Nephron progenitor cell (in vitro differentiated cells): ENCODE data around the gene LECT2.

Source experiments
- DNase-seq: peaks from one replicate; pipeline ENCODE4 v3.0.0; 2021
- H3K27ac Mint-ChIP-seq: 2 replicates; pipeline ENCODE4 v1.8.0; 2021; ENCODE audit warnings: mild to moderate bottlenecking, moderate library complexity, mixed read lengths
- H3K27me3 Mint-ChIP-seq: 2 replicates; pipeline ENCODE4 v1.8.0; 2021; ENCODE audit warnings: mild to moderate bottlenecking, low read depth, mixed read lengths; ENCODE audit not compliant: poor library complexity
- H3K36me3 Mint-ChIP-seq: 2 replicates; pipeline ENCODE4 v1.8.0; 2021; ENCODE audit warnings: low read depth, mixed read lengths
- H3K4me1 Mint-ChIP-seq: 2 replicates; pipeline ENCODE4 v1.8.0; 2021; ENCODE audit warnings: mixed read lengths
- H3K4me3 Mint-ChIP-seq: 2 replicates; pipeline ENCODE4 v1.8.0; 2021; ENCODE audit warnings: mild to moderate bottlenecking, moderate library complexity, mixed read lengths
- H3K9me3 Mint-ChIP-seq: 2 replicates; pipeline ENCODE4 v1.8.0; 2021; ENCODE audit warnings: mild to moderate bottlenecking, moderate library complexity, mixed read lengths
- CTCF ChIP-seq: fragments of 200-600 bp; sonication (generic); IDR thresholded peaks from 2 replicates; pipeline ENCODE4 v1.5.0; 2021; ENCODE audit warnings: antibody characterized with exemption

The LECT2 gene

GRCh38 chr5:135977375-135977928 lies 22.7 kb upstream of the LECT2 start:
- Mint-ChIP-seq H3K4me3 (no peak overlapping the region), H3K36me3 (no peaks in the 10 kb centered on the region)
- DNase-seq, result peak; percentile 78

DNA sequence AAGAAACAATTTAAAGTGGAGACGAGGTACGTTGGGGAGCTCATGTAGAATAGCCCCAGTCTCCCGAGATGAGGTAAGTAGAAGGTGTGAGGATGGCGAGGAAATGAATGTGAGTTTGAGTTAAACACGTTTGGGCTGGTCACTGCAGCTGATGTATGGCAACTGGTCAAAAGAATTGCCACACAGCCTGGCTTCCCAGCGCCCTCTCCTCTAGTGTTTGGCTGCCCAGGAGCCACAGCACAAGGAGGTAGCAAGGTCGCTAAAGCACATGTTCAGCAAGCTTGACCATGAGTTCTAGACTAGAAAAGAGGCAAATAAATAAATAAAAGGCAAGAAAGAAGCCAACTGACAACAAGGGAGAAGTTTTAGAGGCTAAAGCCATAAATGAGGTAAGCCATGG lies 21.4 kb upstream of the LECT2 start:
- H3K36me3 Mint-ChIP-seq, result no peaks in the 10 kb centered on the region
- H3K4me1 Mint-ChIP-seq, result no peaks in the 10 kb centered on the region
- no peak for DNase-seq
- TF ChIP-seq CTCF, result no peak
- H3K27ac Mint-ChIP-seq, result no peak overlapping the region
- H3K4me3 Mint-ChIP-seq, result no peak overlapping the region
- peaks cover 6% of the 10 kb centered on the region for H3K27me3 Mint-ChIP-seq
- H3K9me3 Mint-ChIP-seq, result peaks cover 10% of the 10 kb centered on the region

More at GRCh38 chr5:135977375-135977928, 22.7 kb upstream of the LECT2 start:
- peaks cover 6% of the 10 kb centered on the region for H3K27me3 Mint-ChIP-seq
- H3K9me3 Mint-ChIP-seq, result peaks cover 11% of the 10 kb centered on the region
- no peak overlapping the region for H3K27ac Mint-ChIP-seq
- TF ChIP-seq CTCF, result peak; percentile 73
- no peaks in the 10 kb centered on the region for H3K4me1 Mint-ChIP-seq

DNA sequence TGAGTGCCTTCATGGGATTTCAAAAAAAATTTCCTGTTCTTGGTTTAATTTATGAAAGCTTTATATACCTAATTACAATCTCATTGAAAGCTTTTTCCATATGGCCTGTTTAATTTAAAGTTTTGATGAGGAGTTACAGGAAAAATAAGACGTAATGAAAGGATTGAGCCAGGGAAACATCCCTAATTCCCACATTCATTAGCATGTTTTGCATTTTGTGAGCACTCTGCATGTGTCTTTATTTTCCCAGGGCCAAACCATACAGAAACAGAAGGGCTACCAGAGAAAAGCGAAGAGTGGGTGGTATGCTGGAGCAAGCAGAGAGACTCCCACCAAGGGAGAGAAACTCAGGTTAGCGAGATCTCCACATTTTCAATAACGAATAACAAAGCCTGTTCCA lies 20.3 kb upstream of the LECT2 start:
- Mint-ChIP-seq H3K9me3 (peaks cover 14% of the 10 kb centered on the region), H3K4me3 (no peak overlapping the region), H3K27ac (no peak overlapping the region), H3K36me3 (no peaks in the 10 kb centered on the region), H3K4me1 (no peaks in the 10 kb centered on the region), H3K27me3 (peaks cover 3% of the 10 kb centered on the region)
- DNase-seq, result no peak
- TF ChIP-seq CTCF, result no peak

DNA sequence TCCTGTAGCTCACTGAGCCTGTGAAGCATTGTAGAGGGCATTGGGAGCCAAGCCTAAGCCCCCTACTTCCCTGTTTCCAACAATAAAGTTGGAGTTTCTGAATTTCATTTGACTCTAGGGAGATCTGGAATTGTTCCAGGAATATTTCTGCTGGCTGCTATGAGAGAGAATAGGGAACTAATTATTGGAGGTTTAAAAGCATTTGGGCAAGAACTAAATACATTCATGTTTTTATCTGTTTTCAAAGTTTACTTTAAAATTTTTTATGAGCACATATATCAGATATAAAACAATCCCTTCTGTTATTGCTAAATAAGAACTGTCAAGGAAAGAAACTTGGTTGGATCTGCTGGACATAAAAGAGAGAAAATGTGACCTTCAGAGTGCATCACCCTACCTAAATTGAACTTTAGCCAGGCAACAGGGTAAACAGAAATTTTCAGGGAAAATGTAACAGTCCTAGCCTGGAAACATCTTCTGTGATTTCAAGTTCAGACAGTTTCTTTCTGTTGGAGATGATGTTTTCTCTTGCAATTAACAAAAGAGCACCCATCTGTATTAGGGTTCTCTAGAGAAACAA lies 19.3 kb upstream of the LECT2 start:
- no peak overlapping the region for H3K4me3 Mint-ChIP-seq
- no peak for TF ChIP-seq CTCF
- DNase-seq, result no peak
- peaks cover 3% of the 10 kb centered on the region for H3K27me3 Mint-ChIP-seq
- peaks cover 14% of the 10 kb centered on the region for H3K9me3 Mint-ChIP-seq
- no peaks in the 10 kb centered on the region for H3K36me3 Mint-ChIP-seq
- no peak overlapping the region for H3K27ac Mint-ChIP-seq
- no peaks in the 10 kb centered on the region for H3K4me1 Mint-ChIP-seq

DNA sequence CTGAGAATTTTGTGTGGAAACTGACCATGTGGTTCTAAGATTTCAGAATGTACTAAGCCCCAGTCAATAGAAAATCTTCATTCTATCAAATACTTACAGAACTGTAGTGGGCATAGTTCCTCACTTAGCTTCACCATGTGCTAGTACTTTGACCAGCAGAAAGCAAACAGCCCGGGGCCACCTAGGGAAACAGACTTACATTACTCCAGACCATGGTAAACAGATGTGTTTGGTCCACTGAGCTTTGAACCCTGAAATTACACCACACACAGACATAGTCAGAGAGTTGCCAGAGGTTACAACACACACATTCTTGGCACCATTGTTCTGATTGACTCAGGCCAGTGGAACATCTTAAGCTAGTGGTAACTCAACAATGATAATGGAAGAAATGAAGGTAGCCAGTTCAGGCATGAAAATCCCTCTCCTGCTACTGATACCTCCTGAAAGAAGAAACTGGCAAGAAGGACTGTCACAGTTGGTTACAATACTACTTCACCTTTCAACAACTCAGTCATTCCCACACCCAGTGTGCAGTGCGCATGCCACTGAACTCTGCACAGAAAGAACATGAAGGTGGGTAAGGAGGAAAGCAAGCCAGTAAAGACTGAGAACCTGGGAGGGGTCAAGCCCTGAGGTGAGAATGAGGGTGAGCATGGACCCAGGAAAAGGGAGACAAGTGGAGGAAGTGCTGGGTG lies 18.7 kb upstream of the LECT2 start:
- Mint-ChIP-seq H3K36me3 (no peaks in the 10 kb centered on the region), H3K4me3 (no peak overlapping the region), H3K27ac (no peak overlapping the region), H3K4me1 (no peaks in the 10 kb centered on the region), H3K9me3 (peaks cover 14% of the 10 kb centered on the region), H3K27me3 (peaks cover 3% of the 10 kb centered on the region)
- no peak for DNase-seq
- TF ChIP-seq CTCF, result no peak
